Effector CD8-positive, alpha-beta T cell (primary cell): ENCODE results near the gene TTC33.
"Not testable (repeated sequence)": the region's sequence is repeated elsewhere in the genome, so short reads cannot be mapped to it uniquely, and the experiment has no call there.

Source experiments
- DNase-seq: peaks from one replicate; lab custom pipeline; 2025; lab: John Stamatoyannopoulos, UW

TTC33 gene

GRCh38 chr5:40653221-40654022 lies 102.3 kb downstream of the TTC33 start:
- no peak for DNase-seq

GRCh38 chr5:40652441-40653220 lies 103.1 kb downstream of the TTC33 start:
- no peak for DNase-seq

- no peak for DNase-seq
Measured at GRCh38 chr5:40651201-40651600, 104.6 kb downstream of the TTC33 start.

- no peak for DNase-seq
Measured at GRCh38 chr5:40649463-40650030, 106.2 kb downstream of the TTC33 start.

GRCh38 chr5:40648150-40648549 lies 107.6 kb downstream of the TTC33 start:
- no peak for DNase-seq

- no peak for DNase-seq
Measured at GRCh38 chr5:40646266-40646665, 109.5 kb downstream of the TTC33 start.

GRCh38 chr5:40639531-40639930 lies 116.2 kb downstream of the TTC33 start:
- not testable (repeated sequence) for DNase-seq

GRCh38 chr5:40634593-40634992 lies 121.2 kb downstream of the TTC33 start:
- no peak for DNase-seq

- DNase-seq: no peak
Measured at GRCh38 chr5:40634154-40634553, 121.6 kb downstream of the TTC33 start.

- no peak for DNase-seq
Measured at GRCh38 chr5:40631236-40631635, 124.5 kb downstream of the TTC33 start.

GRCh38 chr5:40630126-40630525 lies 125.6 kb downstream of the TTC33 start:
- DNase-seq: no peak

- no peak for DNase-seq
Measured at GRCh38 chr5:40628407-40628806, 127.4 kb downstream of the TTC33 start.

GRCh38 chr5:40627706-40628105 lies 128.1 kb downstream of the TTC33 start:
- DNase-seq: no peak

GRCh38 chr5:40626801-40627200 lies 129.0 kb downstream of the TTC33 start:
- no peak for DNase-seq

- no peak for DNase-seq
Measured at GRCh38 chr5:40623480-40624420, 132.0 kb downstream of the TTC33 start.

GRCh38 chr5:40622463-40623252 lies 133.1 kb downstream of the TTC33 start:
- no peak for DNase-seq

- DNase-seq: no peak
Measured at GRCh38 chr5:40619421-40619820, 136.3 kb downstream of the TTC33 start.

- DNase-seq: no peak
Measured at GRCh38 chr5:40618926-40619325, 136.8 kb downstream of the TTC33 start.

GRCh38 chr5:40616781-40617180 lies 139.0 kb downstream of the TTC33 start:
- DNase-seq: no peak

GRCh38 chr5:40615586-40616170 lies 140.1 kb downstream of the TTC33 start:
- DNase-seq: no peak
